T-helper 1 cell treated with Interleukin-12 subunit alpha and Interleukin-12 subunit beta and Interleukin-4 antibody, amounts not matched to agents 30 ng/mL and 1 ng/mL, for 36 hours (primary cell): ENCODE measurements around the gene GRIK4. TPM values are rescaled to one million over a fixed set of nuclear protein-coding genes. Genes with fewer than 3 reads are reported as not detected.

Experiments used
- intact Hi-C: fragments of 100-400 bp; cut with micrococcal nuclease; formaldehyde crosslinking; loops from one replicate; pipeline ENCODE4 v1.15.1; 2024
- total RNA-seq: library from RNA; stranded (reverse); gene quantifications from 2 replicates; pipeline ENCODE4 v1.2.3, GENCODE V29; 2022

The GRIK4 gene
- total RNA-seq, 1 donor from 2014 or later = not detected

DNA sequence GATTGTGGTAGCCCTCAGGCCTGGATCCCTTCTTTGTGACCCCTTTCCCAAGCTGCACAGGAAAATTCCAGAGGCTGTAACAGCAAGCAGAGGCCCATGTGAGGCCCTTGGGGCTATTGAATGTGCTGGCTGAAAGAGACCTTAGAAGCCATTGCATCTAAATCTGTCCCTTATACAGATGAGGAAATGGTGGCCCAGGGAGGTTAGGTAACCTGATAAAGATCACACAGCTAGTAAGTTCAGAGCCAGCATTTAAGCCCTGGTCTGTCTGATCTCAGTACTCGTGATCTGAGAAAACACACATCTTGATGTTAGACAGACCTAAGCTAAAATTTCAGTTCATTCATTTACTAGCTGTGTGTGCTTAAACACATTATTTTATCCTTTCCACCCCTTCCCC lies 396.4 kb downstream of the GRIK4 start:
- intact Hi-C loops = no loop called here

DNA sequence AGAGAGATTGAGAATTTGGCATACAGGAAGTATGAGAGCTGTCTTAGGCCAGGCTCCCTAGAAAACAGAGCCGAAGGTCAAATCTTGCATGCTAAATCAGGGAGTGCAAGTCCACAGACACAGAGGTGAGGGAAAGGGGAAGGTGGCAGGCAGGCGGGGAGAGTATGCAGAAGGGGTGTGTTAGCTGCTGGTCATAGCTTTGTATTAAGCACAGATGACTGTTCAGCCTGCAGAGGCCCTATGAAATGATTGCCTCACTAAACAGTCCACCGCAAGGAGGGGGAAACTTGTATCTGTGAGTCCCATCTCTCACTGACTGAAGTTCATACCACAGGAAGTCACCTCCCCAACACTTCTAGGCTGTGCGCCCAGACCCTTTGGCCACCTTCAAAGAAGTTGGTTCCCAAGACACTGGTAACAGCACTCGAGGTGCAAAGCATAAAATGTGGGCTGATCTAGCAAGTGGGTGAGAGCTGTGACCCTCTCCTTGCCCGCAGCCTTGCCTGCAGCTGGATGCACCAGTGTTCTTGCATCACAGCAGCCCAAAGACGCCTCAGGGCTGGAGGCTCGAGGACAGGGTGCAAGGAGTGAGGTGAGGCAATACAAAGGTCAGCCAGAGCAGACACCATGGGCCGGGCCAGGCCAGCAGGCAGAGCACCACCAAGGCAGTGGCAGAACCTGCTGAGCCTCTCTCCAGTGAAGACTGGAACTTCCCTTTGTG lies 397.1 kb downstream of the GRIK4 start:
- intact Hi-C loops = no loop called here

DNA sequence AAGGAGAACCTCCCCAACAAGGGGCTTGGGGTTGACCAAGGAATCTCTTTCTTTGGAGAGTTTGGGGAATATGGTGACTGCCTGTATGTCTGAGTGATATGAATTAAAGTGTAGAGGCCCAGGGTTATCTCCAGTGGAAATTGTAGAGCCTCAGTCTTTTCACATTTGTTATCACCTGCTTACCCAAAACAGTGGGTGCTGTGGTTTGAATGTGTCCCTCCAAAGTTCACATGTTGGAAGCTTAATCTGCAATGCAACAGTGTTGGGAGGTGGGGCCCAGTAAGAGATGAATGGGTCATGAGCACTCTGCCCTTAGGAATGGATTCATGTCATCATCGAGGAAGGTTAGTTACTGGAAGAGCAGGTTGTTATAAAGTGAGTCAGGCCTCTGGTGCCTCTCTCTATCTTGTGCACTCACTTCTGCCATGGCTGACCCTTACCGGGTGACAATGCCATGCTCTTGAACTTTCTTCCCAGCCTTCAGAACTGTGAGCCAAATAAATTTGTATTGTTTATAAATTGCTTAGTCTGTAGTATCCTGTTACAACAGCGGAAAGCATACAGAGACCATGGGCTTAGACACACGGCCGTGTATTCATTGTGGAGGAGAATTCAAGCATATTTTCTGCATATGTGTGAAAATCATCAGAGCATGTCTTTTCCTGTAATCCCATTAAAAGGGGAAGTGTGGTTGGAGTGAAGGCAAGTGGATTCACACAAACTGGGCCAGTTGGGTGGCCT lies 398.3 kb downstream of the GRIK4 start:
- intact Hi-C loops = no loop called here

DNA sequence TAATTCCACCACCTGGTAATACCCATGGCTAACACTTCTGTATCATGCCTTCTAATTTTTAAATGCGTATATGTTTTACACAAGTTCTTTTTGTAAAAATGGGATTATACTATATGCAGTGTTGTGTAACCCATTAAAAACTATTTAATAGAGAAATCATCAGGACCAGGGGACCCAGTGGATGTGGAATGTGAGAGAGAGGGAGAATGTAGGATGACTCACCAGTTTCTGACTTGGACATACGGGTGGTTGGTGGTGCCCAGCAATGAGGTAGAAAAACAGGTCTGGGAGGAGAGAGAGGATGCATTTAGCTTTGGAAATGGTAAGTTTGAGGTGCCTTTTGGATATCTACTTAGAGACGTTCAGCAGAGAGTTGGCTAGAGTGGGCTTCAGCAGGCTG lies 400.4 kb downstream of the GRIK4 start:
- intact Hi-C loops = loop anchor here (1.0 kb wide), 1 partner anchor 282 kb away; no protein-coding TSS in a partner anchor

DNA sequence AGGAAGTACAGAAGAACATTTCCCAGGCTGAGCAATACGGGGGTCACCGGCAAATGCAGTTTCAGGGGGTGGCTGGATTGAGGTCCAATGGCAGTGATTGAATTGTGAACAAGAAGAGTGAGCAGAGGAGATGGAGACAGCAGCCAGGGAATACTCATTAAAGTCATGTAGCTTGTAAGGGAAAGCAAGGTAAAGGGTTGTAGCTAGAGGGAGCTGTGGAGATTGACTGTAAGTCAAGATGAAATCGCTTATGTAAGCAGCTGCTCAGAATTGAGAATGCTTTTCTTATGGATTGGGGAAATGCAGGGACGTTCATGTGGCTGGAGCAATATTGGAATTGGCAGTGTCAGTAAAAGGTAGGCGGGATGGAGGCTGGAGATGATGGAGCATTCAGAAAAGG lies 401.0 kb downstream of the GRIK4 start:
- intact Hi-C loops = loop anchor here (1.0 kb wide), 1 partner anchor 282 kb away; no protein-coding TSS in a partner anchor

DNA sequence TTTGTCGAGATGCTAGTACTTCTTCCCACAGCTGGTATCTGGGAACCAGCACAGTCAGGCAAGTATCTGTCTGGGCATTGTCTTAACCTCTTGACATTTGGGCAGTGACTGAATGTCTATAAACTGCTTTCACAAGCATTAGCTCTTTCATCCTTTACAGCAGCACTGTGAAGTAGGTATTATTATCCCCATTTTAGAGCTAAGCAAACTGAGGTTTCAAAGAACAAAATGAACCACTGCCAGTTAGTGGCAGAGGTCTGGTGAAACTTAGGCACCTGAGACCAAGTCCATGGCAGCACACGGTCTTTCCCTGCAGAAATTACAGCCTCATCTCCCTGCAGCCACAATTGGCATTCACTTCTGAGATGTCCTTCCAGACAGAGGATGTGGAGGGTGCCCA lies 401.4 kb downstream of the GRIK4 start:
- intact Hi-C loops = loop anchor here (1.0 kb wide), 1 partner anchor 281 kb away; no protein-coding TSS in a partner anchor

DNA sequence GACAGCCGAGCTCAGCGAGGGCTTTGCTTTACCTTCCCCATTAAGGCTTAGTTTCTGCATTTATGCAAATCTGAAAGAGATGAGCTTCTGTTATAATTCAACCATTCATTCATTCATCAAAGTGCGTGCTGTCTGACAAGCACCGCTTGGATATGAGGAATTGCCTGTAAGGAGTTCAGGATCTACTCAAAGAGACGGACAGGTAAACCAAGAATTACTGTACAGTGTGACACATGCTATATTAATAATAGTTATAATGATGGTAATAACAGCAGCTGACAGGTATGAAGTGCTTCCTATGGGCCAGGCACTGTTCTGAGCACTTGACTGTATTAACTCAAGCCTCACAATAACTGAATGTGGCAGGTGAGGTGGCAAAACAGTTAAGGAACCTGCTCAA lies 402.5 kb downstream of the GRIK4 start:
- intact Hi-C loops = no loop called here

DNA sequence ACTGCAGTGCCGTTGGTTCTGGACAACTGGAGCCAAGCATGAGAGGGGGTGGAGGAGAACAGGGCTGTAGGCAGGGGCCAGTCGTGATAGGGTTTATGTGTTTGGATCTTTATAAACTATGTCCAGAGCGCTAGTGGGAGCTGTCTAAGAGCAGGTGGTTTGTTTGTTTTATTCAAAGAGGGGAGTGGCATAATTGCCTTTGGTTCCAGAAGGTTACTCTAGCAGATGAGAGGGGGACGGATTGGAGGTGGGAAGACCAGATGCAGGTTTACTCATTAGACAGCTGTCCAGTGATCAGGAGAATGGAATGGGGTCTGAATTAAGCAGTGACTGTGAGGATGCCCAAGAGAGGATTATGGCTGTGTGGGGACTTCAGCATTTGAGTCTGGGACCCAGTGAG lies 403.1 kb downstream of the GRIK4 start:
- intact Hi-C loops = no loop called here

DNA sequence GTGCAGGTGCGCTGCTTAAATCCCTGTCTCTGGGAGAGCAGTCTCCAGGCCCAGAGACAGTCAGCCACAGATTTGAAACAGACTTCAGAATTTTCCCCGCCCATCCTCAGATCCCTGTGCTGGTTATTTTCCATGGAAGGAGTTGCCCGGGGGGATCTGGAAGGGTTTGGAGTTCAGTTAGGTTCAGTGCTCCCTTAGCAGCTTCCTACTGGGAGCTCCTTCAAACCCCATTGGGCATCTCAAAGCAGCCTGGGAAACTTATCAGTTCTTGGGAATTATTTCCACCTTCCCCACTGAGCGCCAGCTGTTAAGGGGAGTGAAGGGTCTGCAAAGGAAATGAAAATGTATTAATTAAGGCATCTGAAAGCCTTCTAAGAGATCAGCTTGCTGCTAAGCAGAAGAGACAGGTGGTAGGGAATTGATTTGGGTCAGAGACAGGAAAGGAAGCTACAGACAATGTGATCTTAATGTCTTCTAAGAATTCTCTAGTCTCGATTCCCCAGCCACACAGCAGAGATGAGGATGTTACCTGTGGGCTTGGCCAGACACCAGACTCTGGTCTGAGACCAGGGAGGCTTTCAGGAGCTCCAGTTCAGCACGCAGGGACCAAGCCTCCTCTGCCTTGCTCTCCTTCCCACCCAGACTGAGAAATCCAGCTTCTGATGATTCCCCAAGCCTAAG lies 406.2 kb downstream of the GRIK4 start:
- intact Hi-C loops = no loop called here

DNA sequence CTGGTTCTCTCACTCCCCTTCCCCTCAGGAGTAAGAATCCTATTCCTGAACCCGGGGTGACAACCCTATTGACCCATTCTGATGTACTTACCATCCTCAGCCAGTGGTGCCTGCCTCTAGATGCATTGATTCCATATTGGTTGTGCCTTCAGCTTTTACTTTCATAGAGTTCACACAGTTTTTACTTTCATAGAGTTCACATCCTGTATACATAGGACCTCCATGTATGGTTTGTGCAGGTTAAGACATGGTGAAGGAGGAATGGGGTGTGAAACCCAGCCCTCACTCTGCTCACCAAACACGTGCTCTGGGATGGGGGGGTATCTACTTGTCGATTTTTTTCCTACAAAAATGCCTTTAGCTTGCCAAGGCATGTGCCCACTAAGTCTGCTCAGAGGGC lies 406.7 kb downstream of the GRIK4 start:
- intact Hi-C loops = no loop called here

DNA sequence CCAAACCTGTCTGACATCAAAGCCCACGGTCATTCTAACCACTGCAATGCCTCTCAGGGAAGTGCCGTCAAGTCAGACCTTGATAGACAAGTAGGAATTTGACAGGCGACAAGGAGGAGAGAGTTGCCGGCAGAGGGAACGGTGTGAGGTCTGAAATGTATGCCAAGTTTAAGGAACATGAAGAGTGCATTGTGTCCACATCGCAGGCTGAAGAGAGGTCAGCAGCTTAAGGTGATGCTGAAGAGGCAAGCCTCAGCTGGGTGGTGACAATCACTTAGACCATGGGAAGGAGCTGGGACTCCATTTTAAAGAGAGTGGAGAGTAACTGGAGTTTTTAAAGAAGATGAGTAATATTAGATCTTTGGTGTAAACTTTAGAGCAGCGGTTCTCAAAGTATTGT lies 407.5 kb downstream of the GRIK4 start:
- intact Hi-C loops = no loop called here

DNA sequence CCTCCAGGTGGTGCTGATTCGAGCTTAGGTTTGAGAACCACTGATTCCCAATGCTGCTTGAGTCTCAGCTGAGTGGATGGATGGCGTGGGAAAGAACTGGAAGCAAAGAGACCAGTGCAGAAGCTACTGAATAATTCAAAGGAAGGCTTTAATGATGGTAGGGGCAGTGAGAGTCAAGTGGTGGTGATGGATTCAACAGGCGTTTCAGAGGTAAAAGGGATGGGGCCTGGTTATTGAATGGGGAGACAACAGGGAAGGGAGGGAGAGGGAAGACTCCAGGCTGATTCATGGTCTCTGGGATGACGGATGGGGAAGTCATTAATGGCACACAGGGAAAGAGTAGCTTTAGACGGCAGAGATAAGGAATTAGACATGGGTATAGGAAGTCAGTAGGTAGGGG lies 408.0 kb downstream of the GRIK4 start:
- intact Hi-C loops = no loop called here

DNA sequence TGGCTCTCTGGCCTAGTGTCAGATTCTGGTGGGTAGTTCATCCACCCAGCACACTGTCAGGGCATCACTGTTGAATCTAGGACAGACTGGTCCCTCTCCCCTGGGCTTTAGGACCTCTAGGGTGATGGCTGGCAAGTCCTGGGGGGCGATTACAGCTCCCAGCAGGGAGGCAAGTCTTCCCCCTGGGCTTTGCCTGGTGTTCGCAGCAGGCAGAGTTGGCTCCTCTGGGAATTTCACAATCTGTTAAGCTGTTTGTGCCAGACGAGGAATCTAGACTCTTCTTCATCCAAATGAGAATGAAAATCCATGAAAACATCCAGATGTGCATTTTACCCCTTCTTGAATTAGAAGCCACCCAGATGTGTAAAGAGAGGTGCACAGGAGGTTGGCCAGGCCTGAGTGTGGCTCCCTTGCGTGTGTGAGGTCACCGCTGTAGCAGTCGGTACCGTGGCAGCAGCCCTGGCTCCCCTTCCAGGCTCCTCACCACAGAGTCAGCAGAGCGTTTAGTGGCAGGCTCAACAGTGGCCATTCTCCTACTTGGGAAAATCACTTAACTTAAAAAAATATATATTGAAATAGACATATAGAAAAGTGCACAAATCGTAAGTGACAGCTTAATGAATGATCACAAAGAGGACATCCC lies 412.4 kb downstream of the GRIK4 start:
- intact Hi-C loops = no loop called here

DNA sequence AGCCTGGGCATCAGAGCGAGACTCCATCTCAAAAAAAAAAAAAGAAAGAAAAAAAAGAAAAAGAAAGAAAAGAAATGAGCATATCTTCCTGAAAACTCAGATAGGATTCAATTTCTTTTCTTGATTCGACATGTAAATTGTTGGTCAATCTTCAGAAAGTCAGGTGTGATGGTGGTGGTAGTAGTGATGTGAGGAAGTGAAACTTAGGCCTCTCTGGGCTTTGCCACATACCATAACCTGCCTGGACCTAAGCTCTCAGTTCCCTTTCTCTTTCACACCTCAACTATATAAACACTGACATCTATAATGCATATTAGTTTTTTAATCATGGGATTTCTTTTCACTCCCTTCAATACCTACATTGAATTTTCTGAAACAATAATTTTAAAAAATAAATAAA lies 414.4 kb downstream of the GRIK4 start:
- intact Hi-C loops = no loop called here

DNA sequence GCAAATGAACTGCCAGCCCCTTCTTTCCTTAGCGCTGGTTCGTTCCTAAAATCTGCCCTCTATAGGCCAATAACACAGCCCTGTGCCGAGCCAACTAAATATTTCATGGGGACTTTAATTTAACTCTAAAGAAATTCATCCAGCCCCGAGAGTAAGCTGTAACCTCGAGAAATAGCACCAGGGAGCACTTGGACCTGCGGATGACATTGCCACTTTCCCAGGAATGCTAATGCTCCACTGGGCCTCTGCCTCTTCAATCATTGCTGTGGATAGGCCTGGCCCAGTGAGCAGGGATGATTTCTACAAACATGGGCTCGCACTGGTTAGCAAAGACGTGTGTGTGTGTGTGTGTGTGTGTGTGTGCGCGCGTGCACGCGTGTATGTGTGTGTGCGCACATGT lies 417.1 kb downstream of the GRIK4 start:
- intact Hi-C loops = loop anchor here (2.0 kb wide), 1 partner anchor 184 kb away; no protein-coding TSS in a partner anchor

DNA sequence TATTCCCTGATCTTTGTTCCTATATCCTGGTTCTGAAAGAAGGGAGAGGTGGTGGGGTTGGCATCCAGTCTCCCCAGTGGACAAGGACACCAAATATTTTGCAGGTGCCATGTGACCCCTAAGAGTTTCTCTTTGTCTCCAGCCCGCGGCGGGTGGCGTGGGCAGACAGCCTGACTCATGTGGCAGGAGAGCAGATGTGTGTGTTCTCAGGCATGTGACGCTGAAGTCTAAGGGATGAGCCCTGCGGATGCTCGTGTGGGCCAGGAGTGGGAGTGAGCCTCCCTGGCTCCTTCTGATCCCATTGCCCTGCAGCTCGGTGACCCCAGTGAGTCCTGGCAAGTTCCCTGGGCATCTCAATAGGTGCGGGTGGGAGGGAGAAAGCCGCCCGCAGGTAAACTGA lies 417.5 kb downstream of the GRIK4 start:
- intact Hi-C loops = loop anchor here (2.0 kb wide), 1 partner anchor 184 kb away; no protein-coding TSS in a partner anchor

DNA sequence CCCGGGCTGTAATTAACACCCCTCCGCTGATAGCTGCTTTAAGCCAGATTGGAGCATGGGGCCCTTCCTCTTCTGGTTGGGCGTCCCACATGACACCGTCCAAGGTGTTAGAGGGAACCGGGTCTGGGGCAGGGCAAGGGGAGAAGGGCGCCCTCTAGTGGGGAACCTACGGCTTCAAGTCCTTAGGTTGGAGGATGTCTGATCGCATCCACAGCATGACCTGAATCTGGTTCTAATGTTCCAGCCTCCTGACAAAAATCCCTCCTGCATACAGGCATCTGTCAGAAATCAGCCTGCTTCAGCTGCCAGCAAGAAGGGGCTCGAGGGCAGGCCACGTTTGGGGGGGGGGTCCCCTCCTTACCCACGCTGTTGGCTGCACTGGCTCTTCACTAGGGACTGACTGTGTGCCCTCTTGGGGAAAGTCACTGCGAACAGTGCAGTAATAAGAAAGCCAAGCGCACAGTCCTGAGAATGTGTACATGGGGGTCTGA lies 418.2 kb downstream of the GRIK4 start:
- intact Hi-C loops = loop anchor here (2.0 kb wide), 1 partner anchor 183 kb away; no protein-coding TSS in a partner anchor

DNA sequence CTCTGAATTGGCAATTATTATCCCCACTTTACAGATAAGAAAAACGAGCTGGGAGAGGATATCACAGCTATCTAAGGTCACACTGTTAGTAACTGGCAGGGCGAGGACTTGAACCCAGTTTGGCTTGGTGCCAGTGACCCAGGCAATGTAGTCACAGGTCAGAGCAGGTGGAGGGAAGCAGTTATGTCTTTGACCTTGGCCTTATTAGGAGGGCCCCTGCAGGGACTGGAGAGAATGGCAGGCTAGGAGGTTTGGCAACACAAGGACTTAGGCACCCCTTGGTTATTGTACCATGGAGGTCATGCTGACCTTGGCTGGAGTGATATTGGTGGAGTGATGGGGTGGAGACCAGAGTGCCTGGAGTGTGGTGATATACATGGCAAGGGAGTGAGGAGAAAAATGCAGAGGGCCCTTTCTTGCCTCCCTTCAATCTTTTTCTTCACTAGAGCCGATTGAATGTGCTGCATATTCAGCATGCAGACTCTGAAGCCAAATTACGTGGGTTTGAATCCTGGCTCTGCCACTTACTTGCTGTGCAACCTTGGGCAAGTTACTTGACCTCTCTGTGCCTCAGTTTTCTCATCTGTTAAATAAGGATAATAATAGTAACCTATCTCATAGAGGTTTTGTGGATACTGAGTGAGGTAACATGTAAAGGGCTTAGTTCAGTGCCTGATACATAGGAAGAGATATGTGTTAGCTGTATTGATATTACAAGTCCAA lies 419.7 kb downstream of the GRIK4 start:
- intact Hi-C loops = no loop called here

DNA sequence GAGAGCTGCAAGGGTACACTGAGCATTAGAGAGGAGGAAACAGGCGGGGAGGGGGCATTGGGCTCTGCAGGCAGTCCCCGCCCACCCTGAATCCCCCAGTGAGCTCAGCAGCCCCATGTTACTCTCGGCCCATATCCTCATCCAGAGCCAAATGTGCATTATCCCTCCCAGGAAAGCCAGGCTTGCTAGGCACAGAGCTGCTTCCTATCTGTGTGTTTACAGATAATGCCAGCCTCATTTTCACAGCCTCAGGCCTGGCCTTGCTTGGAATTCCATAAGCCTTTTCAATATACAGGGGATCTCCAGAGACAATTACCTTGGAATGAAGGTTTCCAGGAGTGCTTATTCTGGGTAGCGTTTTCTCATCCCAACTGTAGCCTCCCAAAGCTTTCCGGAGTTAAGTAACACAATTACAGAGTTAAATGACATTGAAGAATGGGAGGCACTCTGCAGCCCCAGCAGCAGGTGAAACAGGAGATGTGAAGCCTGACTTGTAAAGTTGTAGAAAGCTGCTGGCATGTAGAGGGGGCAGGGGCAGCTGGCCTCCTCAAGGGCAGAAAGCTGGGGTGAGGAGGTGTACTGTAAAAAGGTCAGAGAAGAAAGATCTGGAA lies 420.9 kb downstream of the GRIK4 start:
- intact Hi-C loops = no loop called here

DNA sequence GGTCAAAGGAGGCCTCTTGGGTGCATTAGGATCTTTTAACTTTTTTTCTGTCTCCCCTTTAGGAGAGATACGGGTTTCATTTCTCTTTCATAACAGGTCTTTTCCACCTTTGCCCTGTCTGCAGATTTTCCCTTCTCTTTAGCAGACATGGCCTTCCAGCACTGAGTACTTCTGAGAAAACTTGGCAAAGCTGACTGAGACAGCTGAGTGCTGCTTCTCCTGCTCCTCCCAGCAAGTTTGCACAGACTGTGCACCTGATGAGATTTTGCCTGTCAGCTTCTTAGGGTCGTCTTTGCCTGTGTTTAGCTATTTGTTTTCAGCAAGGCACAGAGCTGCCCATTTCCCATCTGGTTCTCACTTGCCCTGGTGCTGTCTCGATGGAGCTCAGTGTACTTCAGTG lies 424.8 kb downstream of the GRIK4 start:
- intact Hi-C loops = no loop called here
